HCT116 (cell line): ENCODE measurements around the gene CTSZ.

Experiments
- ATF3 ChIP-seq: IDR thresholded peaks from 2 replicates; pipeline ENCODE4 v1.6.1; 2012
- CEBPB ChIP-seq: IDR thresholded peaks from 2 replicates; pipeline ENCODE4 v1.6.1; 2012; ENCODE audit warnings: low read depth
- EZH2 ChIP-seq: fragments of 200-600 bp; sonication (generic); IDR thresholded peaks from 2 replicates; pipeline ENCODE4 v1.6.1; 2017; ENCODE audit warnings: antibody characterized with exemption, mixed run types
- EZH2phosphoT487 ChIP-seq: fragments of 200-600 bp; IDR thresholded peaks from 2 replicates; pipeline ENCODE4 v1.6.1; 2018; ENCODE audit warnings: antibody characterized with exemption, borderline replicate concordance
- JUND ChIP-seq: IDR thresholded peaks from 2 replicates; pipeline ENCODE4 v1.6.1; 2012
- POLR2A ChIP-seq: IDR thresholded peaks from 2 replicates; pipeline ENCODE4 v1.7.0; 2011; ENCODE audit warnings: borderline replicate concordance; ENCODE audit not compliant: insufficient read depth, insufficient read length; ENCODE audit errors: extremely low read depth
- POLR2AphosphoS5 ChIP-seq: IDR thresholded peaks from 2 replicates; pipeline ENCODE4 v1.6.1; 2011; ENCODE audit warnings: mild to moderate bottlenecking, low read depth, low read length, moderate library complexity
- YY1 ChIP-seq: IDR thresholded peaks from 2 replicates; pipeline ENCODE4 v1.6.1; 2011; ENCODE audit warnings: low read length, low read depth, moderate library complexity, mild to moderate bottlenecking; ENCODE audit not compliant: insufficient replicate concordance; ENCODE audit errors: extremely low read depth
- TF ChIP-seq, protein P1 (sequence below), 3 experiments: fragments of 200-600 bp in 1 of 3; sonication (generic) in 1 of 3; IDR thresholded peaks in 2 of 3; conservative IDR thresholded peaks in 1 of 3; 2 replicates each; pipeline ENCODE4 v1.5.1; 2012 to 2017; ENCODE audit warnings: low read depth in 2 of 3, low read length in 2 of 3, antibody characterized with exemption in 1 of 3, borderline replicate concordance in 1 of 3, control low read depth in 1 of 3, mild to moderate bottlenecking in 1 of 3, mixed read lengths in 1 of 3, mixed run types in 1 of 3, moderate library complexity in 1 of 3; ENCODE audit not compliant: insufficient read depth in 1 of 3
- TF ChIP-seq, protein P2 (sequence below): IDR thresholded peaks from 2 replicates; pipeline ENCODE4 v1.6.1; 2012
- TF ChIP-seq, protein P3 (sequence below): IDR thresholded peaks from 2 replicates; pipeline ENCODE4 v1.6.1; 2011; ENCODE audit warnings: mild to moderate bottlenecking, low read length, moderate library complexity; ENCODE audit not compliant: insufficient replicate concordance; ENCODE audit errors: extremely low read depth

DNA sequence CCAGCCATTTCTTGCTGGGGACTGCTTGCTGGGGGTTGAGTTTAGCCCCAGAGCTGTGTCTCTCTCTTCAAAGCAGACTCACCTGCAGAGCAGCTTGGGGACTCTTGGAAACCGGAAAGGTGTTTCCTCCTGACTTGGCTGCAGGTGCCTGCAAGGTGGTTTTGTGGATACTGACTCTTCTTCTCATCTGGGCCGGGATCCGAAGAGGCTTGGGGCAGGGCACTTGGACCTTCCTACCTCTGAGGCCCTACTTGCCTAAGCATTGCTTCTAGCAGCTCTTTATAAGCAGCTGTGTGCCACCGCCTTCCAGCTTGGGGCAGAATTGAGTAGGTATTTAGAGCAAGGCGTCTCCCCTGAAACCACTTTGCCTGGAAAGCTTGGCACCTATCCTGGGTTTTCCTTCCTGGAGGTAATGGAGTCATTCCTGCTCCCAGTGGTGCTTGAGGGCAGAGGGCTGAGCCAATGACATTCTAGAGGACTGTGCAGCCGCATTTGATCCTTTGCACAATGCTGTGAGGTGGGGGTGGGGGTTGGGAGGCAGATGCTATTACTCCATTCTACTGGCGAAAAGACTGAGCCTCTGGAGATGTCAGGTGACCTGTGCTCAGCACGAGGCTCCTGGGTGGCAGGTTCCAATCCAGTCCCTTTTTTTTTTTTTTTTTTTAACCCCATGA lies 3.4 kb upstream of the CTSZ start:
- TF ChIP-seq JUND (no peak), YY1 (no peak), EZH2 (no peak), POLR2AphosphoS5 (no peak), CEBPB (no peak), EZH2phosphoT487 (no peak), ATF3 (no peak), POLR2A (no peak)
- TF ChIP-seq, protein P1, sequence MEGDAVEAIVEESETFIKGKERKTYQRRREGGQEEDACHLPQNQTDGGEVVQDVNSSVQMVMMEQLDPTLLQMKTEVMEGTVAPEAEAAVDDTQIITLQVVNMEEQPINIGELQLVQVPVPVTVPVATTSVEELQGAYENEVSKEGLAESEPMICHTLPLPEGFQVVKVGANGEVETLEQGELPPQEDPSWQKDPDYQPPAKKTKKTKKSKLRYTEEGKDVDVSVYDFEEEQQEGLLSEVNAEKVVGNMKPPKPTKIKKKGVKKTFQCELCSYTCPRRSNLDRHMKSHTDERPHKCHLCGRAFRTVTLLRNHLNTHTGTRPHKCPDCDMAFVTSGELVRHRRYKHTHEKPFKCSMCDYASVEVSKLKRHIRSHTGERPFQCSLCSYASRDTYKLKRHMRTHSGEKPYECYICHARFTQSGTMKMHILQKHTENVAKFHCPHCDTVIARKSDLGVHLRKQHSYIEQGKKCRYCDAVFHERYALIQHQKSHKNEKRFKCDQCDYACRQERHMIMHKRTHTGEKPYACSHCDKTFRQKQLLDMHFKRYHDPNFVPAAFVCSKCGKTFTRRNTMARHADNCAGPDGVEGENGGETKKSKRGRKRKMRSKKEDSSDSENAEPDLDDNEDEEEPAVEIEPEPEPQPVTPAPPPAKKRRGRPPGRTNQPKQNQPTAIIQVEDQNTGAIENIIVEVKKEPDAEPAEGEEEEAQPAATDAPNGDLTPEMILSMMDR (IDR thresholded peaks at IDR 0.05 in 2 of 3, conservative IDR thresholded peaks at IDR 0.05 in 1 of 3; ENCODE audit: borderline replicate concordance in 1 of 3, insufficient read depth in 1 of 3, low read depth in 2 of 3, low read length in 2 of 3) = no peak
- TF ChIP-seq, protein P2, sequence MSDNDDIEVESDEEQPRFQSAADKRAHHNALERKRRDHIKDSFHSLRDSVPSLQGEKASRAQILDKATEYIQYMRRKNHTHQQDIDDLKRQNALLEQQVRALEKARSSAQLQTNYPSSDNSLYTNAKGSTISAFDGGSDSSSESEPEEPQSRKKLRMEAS = no peak
- TF ChIP-seq, protein P3, sequence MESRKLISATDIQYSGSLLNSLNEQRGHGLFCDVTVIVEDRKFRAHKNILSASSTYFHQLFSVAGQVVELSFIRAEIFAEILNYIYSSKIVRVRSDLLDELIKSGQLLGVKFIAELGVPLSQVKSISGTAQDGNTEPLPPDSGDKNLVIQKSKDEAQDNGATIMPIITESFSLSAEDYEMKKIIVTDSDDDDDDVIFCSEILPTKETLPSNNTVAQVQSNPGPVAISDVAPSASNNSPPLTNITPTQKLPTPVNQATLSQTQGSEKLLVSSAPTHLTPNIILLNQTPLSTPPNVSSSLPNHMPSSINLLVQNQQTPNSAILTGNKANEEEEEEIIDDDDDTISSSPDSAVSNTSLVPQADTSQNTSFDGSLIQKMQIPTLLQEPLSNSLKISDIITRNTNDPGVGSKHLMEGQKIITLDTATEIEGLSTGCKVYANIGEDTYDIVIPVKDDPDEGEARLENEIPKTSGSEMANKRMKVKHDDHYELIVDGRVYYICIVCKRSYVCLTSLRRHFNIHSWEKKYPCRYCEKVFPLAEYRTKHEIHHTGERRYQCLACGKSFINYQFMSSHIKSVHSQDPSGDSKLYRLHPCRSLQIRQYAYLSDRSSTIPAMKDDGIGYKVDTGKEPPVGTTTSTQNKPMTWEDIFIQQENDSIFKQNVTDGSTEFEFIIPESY = no peak
